Measurements from ENCODE around the gene GID4. TPM values are rescaled to one million over a fixed set of nuclear protein-coding genes. Genes with fewer than 3 reads are reported as not detected.

Gene GID4
- total and polyA plus RNA-seq, 9 of the 15 experiments (the other 6 are each of a cell fraction or from before 2014, with no cell fraction given): 1.2 to 6.4 (median 3.7) TPM

DNA sequence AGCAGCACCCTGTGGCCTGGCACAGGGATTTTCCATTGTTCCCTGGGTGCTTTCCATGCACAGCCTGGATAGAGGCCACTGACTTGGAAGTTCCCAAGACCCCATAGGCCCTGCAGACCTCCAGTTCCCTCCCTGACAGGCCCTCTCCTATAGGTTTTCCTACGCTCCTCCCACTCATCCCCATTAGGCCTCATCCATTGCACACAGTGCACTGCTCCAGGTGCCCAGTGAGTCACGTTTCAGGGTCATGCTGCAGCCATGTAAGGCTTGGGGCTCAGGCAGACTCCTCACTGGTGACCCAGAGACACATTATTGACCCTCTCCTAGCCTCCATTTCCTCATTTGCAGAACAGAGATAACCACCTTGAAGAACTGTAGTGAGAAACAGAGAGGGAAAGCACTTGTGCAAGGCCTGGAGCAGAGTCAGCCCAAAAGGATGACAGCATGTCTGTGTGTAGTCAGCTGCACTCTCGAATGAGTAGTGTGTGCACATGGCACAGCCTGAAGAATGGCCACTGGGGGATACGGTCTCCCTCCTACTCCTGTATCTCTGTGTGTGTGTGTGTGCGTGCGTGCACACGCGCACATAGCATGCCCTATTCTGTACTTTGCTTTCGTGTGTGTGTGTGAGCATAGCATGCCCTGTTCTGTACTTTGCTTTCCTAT is 39.7 kb upstream of the GID4 start (continued):
- TF ChIP-seq, protein P1, sequence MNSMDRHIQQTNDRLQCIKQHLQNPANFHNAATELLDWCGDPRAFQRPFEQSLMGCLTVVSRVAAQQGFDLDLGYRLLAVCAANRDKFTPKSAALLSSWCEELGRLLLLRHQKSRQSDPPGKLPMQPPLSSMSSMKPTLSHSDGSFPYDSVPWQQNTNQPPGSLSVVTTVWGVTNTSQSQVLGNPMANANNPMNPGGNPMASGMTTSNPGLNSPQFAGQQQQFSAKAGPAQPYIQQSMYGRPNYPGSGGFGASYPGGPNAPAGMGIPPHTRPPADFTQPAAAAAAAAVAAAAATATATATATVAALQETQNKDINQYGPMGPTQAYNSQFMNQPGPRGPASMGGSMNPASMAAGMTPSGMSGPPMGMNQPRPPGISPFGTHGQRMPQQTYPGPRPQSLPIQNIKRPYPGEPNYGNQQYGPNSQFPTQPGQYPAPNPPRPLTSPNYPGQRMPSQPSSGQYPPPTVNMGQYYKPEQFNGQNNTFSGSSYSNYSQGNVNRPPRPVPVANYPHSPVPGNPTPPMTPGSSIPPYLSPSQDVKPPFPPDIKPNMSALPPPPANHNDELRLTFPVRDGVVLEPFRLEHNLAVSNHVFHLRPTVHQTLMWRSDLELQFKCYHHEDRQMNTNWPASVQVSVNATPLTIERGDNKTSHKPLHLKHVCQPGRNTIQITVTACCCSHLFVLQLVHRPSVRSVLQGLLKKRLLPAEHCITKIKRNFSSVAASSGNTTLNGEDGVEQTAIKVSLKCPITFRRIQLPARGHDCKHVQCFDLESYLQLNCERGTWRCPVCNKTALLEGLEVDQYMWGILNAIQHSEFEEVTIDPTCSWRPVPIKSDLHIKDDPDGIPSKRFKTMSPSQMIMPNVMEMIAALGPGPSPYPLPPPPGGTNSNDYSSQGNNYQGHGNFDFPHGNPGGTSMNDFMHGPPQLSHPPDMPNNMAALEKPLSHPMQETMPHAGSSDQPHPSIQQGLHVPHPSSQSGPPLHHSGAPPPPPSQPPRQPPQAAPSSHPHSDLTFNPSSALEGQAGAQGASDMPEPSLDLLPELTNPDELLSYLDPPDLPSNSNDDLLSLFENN (IDR thresholded peaks at IDR 0.05; ENCODE audit: low read depth in 2 of 2, low read length in 2 of 2): no peak
- TF ChIP-seq, protein P2, sequence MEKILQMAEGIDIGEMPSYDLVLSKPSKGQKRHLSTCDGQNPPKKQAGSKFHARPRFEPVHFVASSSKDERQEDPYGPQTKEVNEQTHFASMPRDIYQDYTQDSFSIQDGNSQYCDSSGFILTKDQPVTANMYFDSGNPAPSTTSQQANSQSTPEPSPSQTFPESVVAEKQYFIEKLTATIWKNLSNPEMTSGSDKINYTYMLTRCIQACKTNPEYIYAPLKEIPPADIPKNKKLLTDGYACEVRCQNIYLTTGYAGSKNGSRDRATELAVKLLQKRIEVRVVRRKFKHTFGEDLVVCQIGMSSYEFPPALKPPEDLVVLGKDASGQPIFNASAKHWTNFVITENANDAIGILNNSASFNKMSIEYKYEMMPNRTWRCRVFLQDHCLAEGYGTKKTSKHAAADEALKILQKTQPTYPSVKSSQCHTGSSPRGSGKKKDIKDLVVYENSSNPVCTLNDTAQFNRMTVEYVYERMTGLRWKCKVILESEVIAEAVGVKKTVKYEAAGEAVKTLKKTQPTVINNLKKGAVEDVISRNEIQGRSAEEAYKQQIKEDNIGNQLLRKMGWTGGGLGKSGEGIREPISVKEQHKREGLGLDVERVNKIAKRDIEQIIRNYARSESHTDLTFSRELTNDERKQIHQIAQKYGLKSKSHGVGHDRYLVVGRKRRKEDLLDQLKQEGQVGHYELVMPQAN (IDR thresholded peaks at IDR 0.05; ENCODE audit: borderline replicate concordance): no peak
- TF ChIP-seq ZNF146 (CRISPR knock-in tag; IDR thresholded peaks at IDR 0.05; ENCODE audit: unreplicated experiment) (no peak), CHD4 (IDR thresholded peaks at IDR 0.05; ENCODE audit: insufficient read depth, insufficient replicate concordance, low read depth, low read length, poor library complexity, severe bottlenecking) (no peak), SRSF7 (optimal IDR thresholded peaks at IDR 0.05; ENCODE audit: low read depth, low read length) (no peak), SPI1 (IDR thresholded peaks at IDR 0.05; ENCODE audit: borderline replicate concordance, low read depth, low read length) (peak; percentile 48; the same call in 1 of the 2 replicates), MIER1 (IDR thresholded peaks at IDR 0.05; ENCODE audit: low read depth) (no peak), ZFPM2 (CRISPR knock-in tag; IDR thresholded peaks at IDR 0.05) (no peak), KDM1A (IDR thresholded peaks at IDR 0.05) (no peak), HSF4 (CRISPR knock-in tag; IDR thresholded peaks at IDR 0.05; ENCODE audit: borderline replicate concordance) (no peak), TBL1XR1 (IDR thresholded peaks at IDR 0.05; ENCODE audit: low read length in 2 of 2) (no peak), ZNF583 (CRISPR knock-in tag; IDR thresholded peaks at IDR 0.05) (no peak), PURB (CRISPR knock-in tag; IDR thresholded peaks at IDR 0.05; ENCODE audit: low read depth) (no peak)
- TF ChIP-seq, protein P3, sequence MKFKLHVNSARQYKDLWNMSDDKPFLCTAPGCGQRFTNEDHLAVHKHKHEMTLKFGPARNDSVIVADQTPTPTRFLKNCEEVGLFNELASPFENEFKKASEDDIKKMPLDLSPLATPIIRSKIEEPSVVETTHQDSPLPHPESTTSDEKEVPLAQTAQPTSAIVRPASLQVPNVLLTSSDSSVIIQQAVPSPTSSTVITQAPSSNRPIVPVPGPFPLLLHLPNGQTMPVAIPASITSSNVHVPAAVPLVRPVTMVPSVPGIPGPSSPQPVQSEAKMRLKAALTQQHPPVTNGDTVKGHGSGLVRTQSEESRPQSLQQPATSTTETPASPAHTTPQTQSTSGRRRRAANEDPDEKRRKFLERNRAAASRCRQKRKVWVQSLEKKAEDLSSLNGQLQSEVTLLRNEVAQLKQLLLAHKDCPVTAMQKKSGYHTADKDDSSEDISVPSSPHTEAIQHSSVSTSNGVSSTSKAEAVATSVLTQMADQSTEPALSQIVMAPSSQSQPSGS (CRISPR knock-in tag; IDR thresholded peaks at IDR 0.05): no peak
- TF ChIP-seq, protein P4, sequence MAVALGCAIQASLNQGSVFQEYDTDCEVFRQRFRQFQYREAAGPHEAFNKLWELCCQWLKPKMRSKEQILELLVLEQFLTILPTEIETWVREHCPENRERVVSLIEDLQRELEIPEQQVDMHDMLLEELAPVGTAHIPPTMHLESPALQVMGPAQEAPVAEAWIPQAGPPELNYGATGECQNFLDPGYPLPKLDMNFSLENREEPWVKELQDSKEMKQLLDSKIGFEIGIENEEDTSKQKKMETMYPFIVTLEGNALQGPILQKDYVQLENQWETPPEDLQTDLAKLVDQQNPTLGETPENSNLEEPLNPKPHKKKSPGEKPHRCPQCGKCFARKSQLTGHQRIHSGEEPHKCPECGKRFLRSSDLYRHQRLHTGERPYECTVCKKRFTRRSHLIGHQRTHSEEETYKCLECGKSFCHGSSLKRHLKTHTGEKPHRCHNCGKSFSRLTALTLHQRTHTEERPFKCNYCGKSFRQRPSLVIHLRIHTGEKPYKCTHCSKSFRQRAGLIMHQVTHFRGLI (CRISPR knock-in tag; IDR thresholded peaks at IDR 0.05): no peak
- TF ChIP-seq, protein P5, sequence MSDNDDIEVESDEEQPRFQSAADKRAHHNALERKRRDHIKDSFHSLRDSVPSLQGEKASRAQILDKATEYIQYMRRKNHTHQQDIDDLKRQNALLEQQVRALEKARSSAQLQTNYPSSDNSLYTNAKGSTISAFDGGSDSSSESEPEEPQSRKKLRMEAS (CRISPR knock-in tag; IDR thresholded peaks at IDR 0.05): peak; percentile 54
- TF ChIP-seq, protein P6, sequence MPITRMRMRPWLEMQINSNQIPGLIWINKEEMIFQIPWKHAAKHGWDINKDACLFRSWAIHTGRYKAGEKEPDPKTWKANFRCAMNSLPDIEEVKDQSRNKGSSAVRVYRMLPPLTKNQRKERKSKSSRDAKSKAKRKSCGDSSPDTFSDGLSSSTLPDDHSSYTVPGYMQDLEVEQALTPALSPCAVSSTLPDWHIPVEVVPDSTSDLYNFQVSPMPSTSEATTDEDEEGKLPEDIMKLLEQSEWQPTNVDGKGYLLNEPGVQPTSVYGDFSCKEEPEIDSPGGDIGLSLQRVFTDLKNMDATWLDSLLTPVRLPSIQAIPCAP (CRISPR knock-in tag; IDR thresholded peaks at IDR 0.05; ENCODE audit: borderline replicate concordance): no peak
